PC-3 (cell line): Measurements from ENCODE around the gene CRB3.

ENCODE experiments used
- CTCF ChIP-seq: fragments of 300-600 bp; sonication (generic); conservative IDR thresholded peaks from 2 replicates; pipeline ENCODE4 v1.5.1; 2017; ENCODE audit warnings: antibody characterized with exemption, low read depth, mild to moderate bottlenecking, low read length
- EZH2 ChIP-seq: fragments of 300-600 bp; sonication (generic); IDR thresholded peaks from one replicate; pipeline ENCODE4 v1.6.1; 2017; ENCODE audit warnings: antibody characterized with exemption, mild to moderate bottlenecking, low read length; ENCODE audit not compliant: unreplicated experiment

- TF ChIP-seq CTCF (no peak), EZH2 (no peak)
These were observed 36.9 kb upstream of the CRB3 start for GRCh38 chr19:6427131-6427530.
